Measurements from ENCODE around the gene DEDD2. TPM values are rescaled to one million over a fixed set of nuclear protein-coding genes. Genes with fewer than 3 reads are reported as not detected.

DEDD2 gene
- total RNA-seq, 1 donor from 2014 or later: 47.7 TPM

DNA sequence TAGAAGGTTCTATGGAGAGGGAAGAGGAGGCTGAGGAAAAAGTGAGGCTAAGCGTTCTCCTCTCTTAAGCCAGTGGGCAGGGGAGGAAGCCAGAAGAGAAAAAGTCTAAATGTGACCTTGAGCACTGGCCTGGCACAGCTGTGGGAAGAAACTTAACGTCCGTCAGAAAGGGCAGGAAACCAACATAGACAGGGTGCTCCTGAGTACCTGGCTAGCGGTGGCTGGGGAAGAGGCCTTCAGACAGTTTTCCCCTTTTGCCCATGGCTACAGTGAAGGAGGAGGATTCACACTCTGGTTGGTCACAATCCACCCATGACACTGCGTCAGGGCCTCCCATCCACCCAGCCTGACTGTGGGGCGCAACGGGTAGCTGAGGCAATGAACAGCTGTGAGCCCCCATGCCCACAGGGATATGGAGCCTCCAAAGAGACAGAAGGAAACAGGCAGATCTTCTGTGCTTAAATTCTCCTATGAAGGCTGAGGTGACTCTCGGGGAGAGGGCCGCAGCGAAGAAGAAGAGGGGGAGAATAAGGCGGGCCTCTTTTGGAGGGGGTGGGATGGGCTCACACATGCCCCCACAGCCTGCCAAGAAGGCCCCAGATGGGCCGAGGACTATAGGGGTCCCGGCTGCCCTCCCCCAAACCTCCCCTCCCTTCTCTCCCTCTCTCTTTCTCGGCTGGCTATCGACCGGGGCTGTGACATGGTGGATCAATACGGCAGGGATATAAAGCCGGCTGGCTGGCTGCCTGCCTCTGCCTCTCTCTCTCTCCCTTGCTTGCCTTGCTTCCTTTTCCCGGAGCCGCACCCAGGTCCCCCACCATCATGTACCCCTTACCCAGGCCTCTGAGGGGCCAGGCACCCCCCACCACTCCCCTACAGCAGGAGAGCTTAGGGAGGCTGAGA lies 65.4 kb downstream of the DEDD2 start:
- intact Hi-C loops (cut with micrococcal nuclease): no loop called here

DNA sequence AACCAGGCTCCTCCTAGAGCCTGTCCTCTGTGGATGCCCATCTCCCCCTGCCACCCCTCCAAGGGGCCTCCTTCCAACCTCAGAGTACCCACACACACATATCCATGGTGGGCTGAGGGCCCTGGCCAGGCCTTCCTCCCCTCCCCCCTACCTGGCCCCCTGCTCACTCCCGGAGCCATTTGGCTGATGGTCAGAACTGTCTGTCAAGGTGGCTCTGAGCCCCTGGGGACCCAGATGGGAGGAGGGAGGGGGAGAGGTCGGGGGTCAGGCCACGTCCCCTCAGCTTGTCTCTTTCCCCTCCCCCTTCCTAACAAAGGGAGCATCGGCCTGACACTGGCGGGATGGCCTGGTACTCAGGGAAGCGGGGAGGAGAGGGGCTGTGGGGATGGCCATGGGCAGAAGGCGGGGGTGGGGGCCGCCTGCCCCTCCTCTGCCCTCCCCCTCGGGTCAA lies 66.5 kb downstream of the DEDD2 start:
- intact Hi-C loops (cut with micrococcal nuclease): no loop called here

DNA sequence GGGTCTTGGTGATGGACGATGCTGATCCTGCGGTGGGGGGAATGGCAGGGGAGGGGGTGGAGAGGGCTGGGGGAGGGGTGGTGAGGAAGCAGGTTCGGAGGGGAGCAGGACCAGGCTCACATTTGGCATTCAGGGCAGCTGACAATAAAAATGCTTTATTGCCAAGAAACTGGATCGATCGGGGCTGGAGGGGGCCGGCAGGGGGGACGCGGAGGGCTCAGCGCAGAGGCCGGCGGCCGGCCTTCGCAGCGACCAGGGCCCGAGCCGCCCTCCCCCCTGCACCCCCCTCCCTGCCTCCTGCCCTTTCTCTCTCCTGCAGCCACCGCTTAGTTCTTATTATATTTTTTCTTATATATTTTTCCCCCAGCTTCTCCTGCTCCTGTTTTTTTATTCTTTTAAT lies 67.1 kb downstream of the DEDD2 start:
- intact Hi-C loops (cut with micrococcal nuclease): no loop called here

DNA sequence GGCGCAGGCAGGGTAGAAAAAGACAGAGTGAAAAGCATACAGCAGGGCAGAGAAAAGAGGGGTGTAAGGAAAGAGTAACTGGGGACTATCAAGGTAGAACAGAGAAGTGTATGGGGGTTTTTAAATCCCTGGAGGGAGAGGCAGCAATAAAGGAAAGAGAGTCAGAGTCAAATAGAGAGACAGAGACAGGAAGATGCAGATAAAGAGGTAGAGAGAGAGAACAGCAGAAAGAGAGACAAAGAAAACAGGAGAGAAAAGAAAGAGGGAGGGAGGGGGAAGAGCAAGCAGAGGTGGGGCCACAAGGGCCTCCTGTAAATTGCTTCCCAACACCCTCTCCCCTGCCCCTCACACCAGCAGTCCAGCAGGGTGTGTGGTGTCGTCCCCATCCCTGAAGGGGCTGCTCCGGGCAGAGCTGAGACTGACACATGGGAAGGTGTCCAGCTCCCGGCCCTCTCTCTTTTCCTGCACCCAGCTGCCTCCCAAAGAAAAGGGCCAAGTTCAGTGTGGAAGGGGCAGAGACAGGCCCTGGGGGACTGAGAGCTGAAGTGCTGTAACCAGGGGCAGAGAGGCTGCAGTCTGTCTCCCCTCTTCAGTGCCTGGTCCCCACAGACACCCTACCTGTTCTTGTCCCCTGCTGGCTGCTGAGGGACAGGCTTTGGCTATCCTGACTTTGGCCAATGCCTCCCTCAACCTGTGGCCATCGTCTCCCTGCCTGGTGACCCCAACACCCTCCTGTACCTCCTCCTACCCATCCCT lies 67.9 kb downstream of the DEDD2 start:
- intact Hi-C loops (cut with micrococcal nuclease): no loop called here

Other genes starting within 250 kb of the DEDD2 start
- 0.95 and 0.98 TPM in 2 replicates for gene ATP1A3, start 223.4 kb downstream of the DEDD2 start, total RNA-seq
- gene GRIK5, start 147.5 kb downstream of the DEDD2 start, total RNA-seq: 3.6 and 4.6 TPM in 2 replicates
- gene ZNF574, start 141.5 kb downstream of the DEDD2 start, total RNA-seq: 15.2 and 15.9 TPM in 2 replicates
- gene POU2F2, start 85.2 kb downstream of the DEDD2 start, total RNA-seq: 42.8 and 46.2 TPM in 2 replicates
- gene ZNF526, start 2.6 kb upstream of the DEDD2 start, total RNA-seq: 20.1 and 20.4 TPM in 2 replicates
- 56.9 and 60.7 TPM in 2 replicates for gene GSK3A, start 24.9 kb upstream of the DEDD2 start, total RNA-seq
- gene ERF, start 37.5 kb upstream of the DEDD2 start, total RNA-seq: 41.8 and 51.2 TPM in 2 replicates
- gene CIC, start 51.6 kb upstream of the DEDD2 start, total RNA-seq: 98.8 and 99.3 TPM in 2 replicates
- gene PRR19, start 84.5 kb upstream of the DEDD2 start, total RNA-seq: 0.51 and 0.76 TPM in 2 replicates
- 35.5 and 36.8 TPM in 2 replicates for gene PAFAH1B3, start 84.9 kb upstream of the DEDD2 start, total RNA-seq
- gene TMEM145, start 95.6 kb upstream of the DEDD2 start, total RNA-seq: 0.12 TPM in 1 of 2 replicates, not detected in the other
- gene MEGF8, start 108.0 kb upstream of the DEDD2 start, total RNA-seq: 4.3 and 4.5 TPM in 2 replicates
- gene CNFN, start 172.6 kb upstream of the DEDD2 start, total RNA-seq: not detected in 2 replicates
- gene LIPE, start 209.7 kb upstream of the DEDD2 start, total RNA-seq: 26.9 and 30.2 TPM in 2 replicates
- not detected in 2 replicates for gene CXCL17, start 225.3 kb upstream of the DEDD2 start, total RNA-seq

Data from T-helper 1 cell treated with Interleukin-12 subunit alpha and Interleukin-12 subunit beta and Interleukin-4 antibody, amounts not matched to agents 30 ng/mL and 1 ng/mL, for 36 hours (primary cell).